Neural progenitor cell (in vitro differentiated cells): ENCODE data around the gene FKBP1A. TPM values are rescaled to one million over a fixed set of nuclear protein-coding genes. Genes with fewer than 3 reads are reported as not detected.

Source experiments
- DNase-seq: peaks from one replicate; pipeline ENCODE4 v3.0.0-alpha.2; 2016; ENCODE audit warnings: low spot score
- H2AFZ ChIP-seq: fragments of 200-600 bp; sonication (generic); replicated peaks from 2 replicates; pipeline ENCODE4 v1.6.1; 2016; ENCODE audit warnings: antibody characterized with exemption
- H3F3A ChIP-seq: fragments of 200-600 bp; sonication (generic); 2 replicates; pipeline ENCODE4 v1.6.1; 2016; ENCODE audit warnings: antibody characterized with exemption, low read depth
- H3K27ac ChIP-seq: fragments of 200-600 bp; sonication (generic); 2 replicates; pipeline ENCODE4 v1.5.1; 2016; ENCODE audit warnings: mild to moderate bottlenecking
- H3K27me3 ChIP-seq: fragments of 200-600 bp; sonication (generic); 2 replicates; pipeline ENCODE4 v1.6.1; 2016; ENCODE audit warnings: mild to moderate bottlenecking, moderate library complexity
- H3K36me3 ChIP-seq: fragments of 200-600 bp; sonication (generic); 2 replicates; pipeline ENCODE4 v1.5.1; 2016
- H3K4me1 ChIP-seq: fragments of 200-600 bp; sonication (generic); 2 replicates; pipeline ENCODE4 v1.6.1; 2016; ENCODE audit warnings: mixed run types
- H3K4me2 ChIP-seq: fragments of 200-600 bp; sonication (generic); 2 replicates; pipeline ENCODE4 v1.6.1; 2016
- H3K4me3 ChIP-seq: fragments of 200-600 bp; sonication (generic); 2 replicates; pipeline ENCODE4 v1.5.1; 2016
- H3K79me2 ChIP-seq: fragments of 200-600 bp; sonication (generic); 2 replicates; pipeline ENCODE4 v1.6.1; 2016; ENCODE audit warnings: low read depth
- H3K9ac ChIP-seq: fragments of 200-600 bp; sonication (generic); 2 replicates; pipeline ENCODE4 v1.6.1; 2016
- H3K9me3 ChIP-seq: fragments of 200-600 bp; sonication (generic); 2 replicates; pipeline ENCODE4 v1.5.1; 2016; ENCODE audit warnings: low read depth
- H4K20me1 ChIP-seq: fragments of 200-600 bp; sonication (generic); 2 replicates; pipeline ENCODE4 v1.6.1; 2016; ENCODE audit warnings: low read depth
- H3K27ac Mint-ChIP-seq: 3 replicates; pipeline ENCODE4 v1.8.0; 2021; ENCODE audit warnings: mixed read lengths
- H3K27me3 Mint-ChIP-seq: 2 replicates; pipeline ENCODE4 v1.8.0; 2022; ENCODE audit warnings: low read depth, mild to moderate bottlenecking, inconsistent platforms, moderate library complexity, mixed read lengths; ENCODE audit not compliant: insufficient read depth
- H3K36me3 Mint-ChIP-seq: 3 replicates; pipeline ENCODE4 v1.8.0; 2021; ENCODE audit warnings: mixed read lengths
- H3K4me1 Mint-ChIP-seq: 3 replicates; pipeline ENCODE4 v1.8.0; 2021; ENCODE audit warnings: mixed read lengths
- H3K4me3 Mint-ChIP-seq: 3 replicates; pipeline ENCODE4 v1.8.0; 2021; ENCODE audit warnings: mild to moderate bottlenecking, moderate library complexity, mixed read lengths
- H3K9me3 Mint-ChIP-seq: 3 replicates; pipeline ENCODE4 v1.8.0; 2020; ENCODE audit warnings: mixed read lengths
- EZH2 ChIP-seq: fragments of 200-600 bp; sonication (generic); IDR thresholded peaks from 2 replicates; pipeline ENCODE4 v1.6.1; 2017; ENCODE audit warnings: antibody characterized with exemption, mild to moderate bottlenecking, moderate library complexity
- EZH2phosphoT487 ChIP-seq: fragments of 200-600 bp; sonication (generic); IDR thresholded peaks from 2 replicates; pipeline ENCODE4 v1.6.1; 2017; ENCODE audit warnings: antibody characterized with exemption
- total RNA-seq: library from RNA; depleted of rRNA; stranded (reverse); fragments of >200 nt; gene quantifications from 2 replicates; pipeline ENCODE4 v1.2.3, GENCODE V29; 2015; ENCODE audit warnings: low replicate concordance
- TF ChIP-seq, protein P1 (sequence below): fragments of 200-600 bp; sonication (generic); IDR thresholded peaks from 2 replicates; pipeline ENCODE4 v1.5.1; 2017; ENCODE audit warnings: antibody characterized with exemption, mild to moderate bottlenecking

Gene FKBP1A
- total RNA-seq, 1 donor from 2014 or later: 128 TPM

DNA sequence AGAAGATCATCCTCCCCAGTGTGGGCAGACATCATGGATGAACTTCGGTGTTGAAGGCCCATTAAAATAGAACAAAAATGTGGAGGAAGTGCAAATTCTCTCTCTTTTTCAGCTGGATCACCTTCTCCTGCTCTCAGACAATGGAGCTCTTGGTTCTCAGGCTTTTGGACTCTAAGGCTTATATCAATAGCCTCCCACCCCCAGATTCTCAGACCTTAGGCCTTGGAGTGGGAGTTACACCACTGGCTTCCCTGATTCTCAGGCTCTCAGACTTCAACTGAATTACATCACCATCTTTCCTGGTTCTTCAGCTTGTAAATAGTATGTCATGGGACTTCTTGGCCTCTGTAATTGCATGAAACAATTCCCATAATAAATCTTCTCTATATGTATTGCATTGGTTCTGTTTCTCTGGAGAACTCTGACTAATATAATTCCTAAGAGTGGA, 37.2 kb upstream of the FKBP1A start:
- peaks cover 24% of the 10 kb centered on the region for H3F3A ChIP-seq
- H3K4me3 ChIP-seq: no peak overlapping the region
- no peaks in the 10 kb centered on the region for H3K27me3 ChIP-seq
- TF ChIP-seq EZH2phosphoT487 (no peak), EZH2 (no peak)
- TF ChIP-seq, protein P1, sequence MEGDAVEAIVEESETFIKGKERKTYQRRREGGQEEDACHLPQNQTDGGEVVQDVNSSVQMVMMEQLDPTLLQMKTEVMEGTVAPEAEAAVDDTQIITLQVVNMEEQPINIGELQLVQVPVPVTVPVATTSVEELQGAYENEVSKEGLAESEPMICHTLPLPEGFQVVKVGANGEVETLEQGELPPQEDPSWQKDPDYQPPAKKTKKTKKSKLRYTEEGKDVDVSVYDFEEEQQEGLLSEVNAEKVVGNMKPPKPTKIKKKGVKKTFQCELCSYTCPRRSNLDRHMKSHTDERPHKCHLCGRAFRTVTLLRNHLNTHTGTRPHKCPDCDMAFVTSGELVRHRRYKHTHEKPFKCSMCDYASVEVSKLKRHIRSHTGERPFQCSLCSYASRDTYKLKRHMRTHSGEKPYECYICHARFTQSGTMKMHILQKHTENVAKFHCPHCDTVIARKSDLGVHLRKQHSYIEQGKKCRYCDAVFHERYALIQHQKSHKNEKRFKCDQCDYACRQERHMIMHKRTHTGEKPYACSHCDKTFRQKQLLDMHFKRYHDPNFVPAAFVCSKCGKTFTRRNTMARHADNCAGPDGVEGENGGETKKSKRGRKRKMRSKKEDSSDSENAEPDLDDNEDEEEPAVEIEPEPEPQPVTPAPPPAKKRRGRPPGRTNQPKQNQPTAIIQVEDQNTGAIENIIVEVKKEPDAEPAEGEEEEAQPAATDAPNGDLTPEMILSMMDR: no peak
- Mint-ChIP-seq H3K4me3 (no peak overlapping the region), H3K9me3 (peaks cover 5% of the 10 kb centered on the region), H3K27ac (no peak overlapping the region), H3K4me1 (peaks cover 28% of the 10 kb centered on the region), H3K36me3 (peaks cover 13% of the 10 kb centered on the region), H3K27me3 (no peaks in the 10 kb centered on the region)
- H3K36me3 ChIP-seq: no peaks in the 10 kb centered on the region
- no peaks in the 10 kb centered on the region for H4K20me1 ChIP-seq
- no peaks in the 10 kb centered on the region for H3K79me2 ChIP-seq
- no peak overlapping the region for H3K27ac ChIP-seq
- H3K4me1 ChIP-seq: peaks cover 20% of the 10 kb centered on the region
- H3K9ac ChIP-seq: no peak overlapping the region
- no peak for DNase-seq
- H3K4me2 ChIP-seq: no peak overlapping the region
- H2AFZ ChIP-seq: no peak overlapping the region
- no peaks in the 10 kb centered on the region for H3K9me3 ChIP-seq

DNA sequence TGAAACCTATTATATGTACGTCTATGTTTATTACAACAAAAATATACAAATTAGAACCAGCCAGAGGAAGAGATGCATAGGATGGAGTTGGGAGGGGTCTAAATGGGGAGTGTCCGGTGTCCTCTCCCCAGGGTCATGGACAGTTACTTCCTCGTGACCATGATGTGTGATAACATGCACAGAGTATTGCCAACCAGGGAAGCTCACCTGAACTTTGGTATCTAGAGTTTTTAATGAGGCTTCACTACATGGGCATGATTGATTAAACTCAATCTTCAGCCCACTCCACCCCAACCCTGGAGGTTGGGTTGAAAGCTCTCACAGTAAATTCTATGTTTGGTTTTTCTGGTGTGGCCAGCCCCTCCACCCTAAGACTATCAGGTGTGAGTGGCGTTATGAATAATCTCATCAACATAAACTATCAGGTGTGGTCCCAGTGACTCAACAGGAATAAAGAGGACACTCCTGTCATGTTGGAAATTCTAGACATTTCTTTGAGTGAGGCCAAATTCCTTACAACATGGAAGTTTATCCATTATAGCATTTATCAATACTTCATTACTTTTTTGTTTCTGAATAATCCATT, 36.4 kb upstream of the FKBP1A start:
- no peak for DNase-seq
- no peak overlapping the region for H3K4me2 ChIP-seq
- Mint-ChIP-seq H3K27ac (no peak overlapping the region), H3K4me1 (peaks cover 34% of the 10 kb centered on the region), H3K4me3 (no peak overlapping the region), H3K36me3 (peaks cover 9% of the 10 kb centered on the region), H3K9me3 (peaks cover 5% of the 10 kb centered on the region), H3K27me3 (no peaks in the 10 kb centered on the region)
- no peaks in the 10 kb centered on the region for H3K79me2 ChIP-seq
- H3K27me3 ChIP-seq: no peaks in the 10 kb centered on the region
- H3K4me3 ChIP-seq: no peak overlapping the region
- H3K4me1 ChIP-seq: peaks cover 20% of the 10 kb centered on the region
- H3K27ac ChIP-seq: no peak overlapping the region
- no peak for TF ChIP-seq EZH2
- no peak for TF ChIP-seq EZH2phosphoT487
- TF ChIP-seq, protein P1: no peak
- H3F3A ChIP-seq: peaks cover 24% of the 10 kb centered on the region
- no peaks in the 10 kb centered on the region for H4K20me1 ChIP-seq
- H3K36me3 ChIP-seq: no peaks in the 10 kb centered on the region
- H3K9me3 ChIP-seq: no peaks in the 10 kb centered on the region
- no peak overlapping the region for H3K9ac ChIP-seq
- no peak overlapping the region for H2AFZ ChIP-seq

DNA sequence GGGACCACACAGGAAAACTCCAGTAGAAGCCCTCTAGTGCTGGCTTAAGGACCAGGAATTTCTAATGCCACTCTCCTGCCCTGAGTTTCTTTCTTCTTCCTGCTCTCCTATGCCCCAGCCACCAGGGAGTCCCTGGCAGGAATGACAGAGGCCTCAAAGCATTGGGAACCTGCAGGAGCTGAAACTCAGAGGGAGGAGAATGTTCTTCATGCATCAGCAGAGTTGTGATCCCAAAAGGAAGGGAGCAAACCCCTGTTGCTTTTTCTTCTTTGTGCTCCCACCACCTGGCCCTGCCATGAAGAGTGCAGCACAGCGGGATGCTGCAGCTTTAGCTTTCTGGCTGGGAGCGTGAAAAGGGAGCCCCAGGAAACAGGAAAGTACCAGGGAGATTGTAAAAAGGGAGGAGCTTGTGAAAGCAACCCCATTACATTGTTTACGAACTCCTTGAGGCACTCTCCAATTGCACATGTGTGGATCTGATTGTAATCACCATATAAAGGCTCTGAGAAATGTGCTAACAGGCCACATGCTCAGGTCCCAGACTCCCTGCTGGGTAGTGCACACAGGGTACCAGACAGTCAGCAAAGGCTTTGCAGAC, 34.7 kb upstream of the FKBP1A start:
- Histone ChIP-seq H4K20me1 (no peaks in the 10 kb centered on the region), H3K36me3 (no peaks in the 10 kb centered on the region), H3K4me2 (peak overlapping the region; percentile 59), H3K4me1 (peaks cover 20% of the 10 kb centered on the region), H3K9ac (no peak overlapping the region), H3K4me3 (no peak overlapping the region), H3K9me3 (no peaks in the 10 kb centered on the region), H3K79me2 (no peaks in the 10 kb centered on the region), H3K27me3 (no peaks in the 10 kb centered on the region), H3F3A (peaks cover 24% of the 10 kb centered on the region), H2AFZ (no peak overlapping the region), H3K27ac (peak overlapping the region; percentile 76)
- Mint-ChIP-seq H3K9me3 (peaks cover 5% of the 10 kb centered on the region), H3K27me3 (no peaks in the 10 kb centered on the region), H3K36me3 (peaks cover 4% of the 10 kb centered on the region), H3K4me1 (peaks cover 40% of the 10 kb centered on the region), H3K4me3 (peak overlapping the region; percentile 19), H3K27ac (peak overlapping the region; percentile 84)
- peak; percentile 27 for TF ChIP-seq EZH2phosphoT487
- TF ChIP-seq EZH2: no peak
- TF ChIP-seq, protein P1: peak; percentile 18
- peak; percentile 80 for DNase-seq
